Heart left ventricle (tissue), 13 donors: ENCODE measurements around the gene ZDHHC11B.

Experiments
- POLR2A ChIP-seq, 2 donors: fragments of 450-650 bp; IDR thresholded peaks; one replicate each; pipeline ENCODE4 v1.6.1; 2017; ENCODE audit warnings: antibody characterized with exemption in 2 of 2, mild to moderate bottlenecking in 2 of 2, moderate library complexity in 2 of 2
- TF ChIP-seq, protein P1 (sequence below), 12 donors: fragments of 200-600 bp; sonication (generic) in 4 of 12; IDR thresholded peaks; one replicate each; pipeline versions ENCODE4 v1.5.0 to v1.8.0; 2018 to 2022; ENCODE audit warnings: antibody characterized with exemption in 12 of 12, mild to moderate bottlenecking in 5 of 12
- donor health status: ischemic (EF 13 %, LVEDD 7.1; RV severe dilation, severe dysfunction).
- donor health status: DM: no; HTN: yes; CAD: no.
- donor health status: DM: no; HTN: no; CAD: no.
- donor health status: ischemic (EF 25% LVEDD 6.9; RV normal size, moderate dysfunction).
- donor health status: ischemic (EF 25% LVEDD 5.7; RV mildly dilated, moderate dysfunction).
- donor health status: ischemic (EF 35%, LVEDD 5.7; RV mildly dilated, moderate dysfunction).
- donor health status: nonischemic (EF 11% LVEDD 7.7; RV severe dilation, severe dysfunction).
- donor health status: DM: yes; HTN: yes; CAD: no.
- donor health status: PGD.
- donor health status: ischemic (EF 29% LVEDD 5.4; RV normal size, mild dysfunction).
- donor health status: nonischemic (EF 23%, LVEDD 6.1; RV moderate dilation, normal function).

DNA sequence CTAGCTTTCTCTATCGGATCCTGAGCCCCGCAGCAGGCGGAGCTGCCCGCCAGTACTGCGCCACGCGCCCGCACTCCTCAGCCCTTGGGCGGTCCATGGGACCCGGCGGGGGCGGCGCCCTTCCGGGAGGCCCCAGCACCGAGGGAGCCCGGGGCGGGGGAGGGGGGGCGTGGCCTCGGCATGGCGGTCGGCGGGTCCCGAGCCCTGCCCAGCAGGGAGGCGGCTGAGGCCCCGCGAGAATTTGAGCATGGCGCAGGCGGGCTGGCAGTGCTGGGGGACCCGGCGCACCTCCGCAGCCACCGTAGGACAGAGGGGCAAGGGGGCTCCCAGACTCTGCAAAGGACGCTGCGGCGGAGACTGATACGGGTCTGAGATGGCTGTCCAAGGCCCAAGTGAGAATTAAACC is 6.8 kb downstream of the ZDHHC11B start:
- TF ChIP-seq, protein P1, sequence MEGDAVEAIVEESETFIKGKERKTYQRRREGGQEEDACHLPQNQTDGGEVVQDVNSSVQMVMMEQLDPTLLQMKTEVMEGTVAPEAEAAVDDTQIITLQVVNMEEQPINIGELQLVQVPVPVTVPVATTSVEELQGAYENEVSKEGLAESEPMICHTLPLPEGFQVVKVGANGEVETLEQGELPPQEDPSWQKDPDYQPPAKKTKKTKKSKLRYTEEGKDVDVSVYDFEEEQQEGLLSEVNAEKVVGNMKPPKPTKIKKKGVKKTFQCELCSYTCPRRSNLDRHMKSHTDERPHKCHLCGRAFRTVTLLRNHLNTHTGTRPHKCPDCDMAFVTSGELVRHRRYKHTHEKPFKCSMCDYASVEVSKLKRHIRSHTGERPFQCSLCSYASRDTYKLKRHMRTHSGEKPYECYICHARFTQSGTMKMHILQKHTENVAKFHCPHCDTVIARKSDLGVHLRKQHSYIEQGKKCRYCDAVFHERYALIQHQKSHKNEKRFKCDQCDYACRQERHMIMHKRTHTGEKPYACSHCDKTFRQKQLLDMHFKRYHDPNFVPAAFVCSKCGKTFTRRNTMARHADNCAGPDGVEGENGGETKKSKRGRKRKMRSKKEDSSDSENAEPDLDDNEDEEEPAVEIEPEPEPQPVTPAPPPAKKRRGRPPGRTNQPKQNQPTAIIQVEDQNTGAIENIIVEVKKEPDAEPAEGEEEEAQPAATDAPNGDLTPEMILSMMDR (IDR thresholded peaks at IDR 0.05): no peak
- no peak for TF ChIP-seq POLR2A (IDR thresholded peaks at IDR 0.05)
